ENCODE results near the gene CLMP.
"Not testable (repeated sequence)": the region's sequence is repeated elsewhere in the genome, so short reads cannot be mapped to it uniquely, and the experiment has no call there.

CLMP gene

GRCh38 chr11:123169821-123170220 is 25.2 kb downstream of the CLMP start:
- no peak for DNase-seq (ENCODE audit: low read depth in 2 of 2, low spot score in 1 of 2)

- no peak for DNase-seq (ENCODE audit: low read depth in 2 of 2, low spot score in 1 of 2)
These were observed 26.0 kb downstream of the CLMP start for GRCh38 chr11:123168955-123169484.

- DNase-seq (ENCODE audit: low read depth in 2 of 2, low spot score in 1 of 2) = no peak
These were observed 26.8 kb downstream of the CLMP start for GRCh38 chr11:123168241-123168640.

- no peak for DNase-seq (ENCODE audit: low read depth in 2 of 2, low spot score in 1 of 2)
These were observed 28.9 kb downstream of the CLMP start for GRCh38 chr11:123166071-123166559.

GRCh38 chr11:123164732-123165450 is 30.2 kb downstream of the CLMP start:
- no peak for DNase-seq (ENCODE audit: low read depth in 2 of 2, low spot score in 1 of 2)

- no peak for DNase-seq (ENCODE audit: low read depth in 2 of 2, low spot score in 1 of 2)
These were observed 31.4 kb downstream of the CLMP start for GRCh38 chr11:123163621-123164020.

GRCh38 chr11:123161376-123162030 is 33.5 kb downstream of the CLMP start:
- DNase-seq (ENCODE audit: low read depth in 2 of 2, low spot score in 1 of 2) = no peak

- no peak for DNase-seq (ENCODE audit: low read depth in 2 of 2, low spot score in 1 of 2)
These were observed 35.7 kb downstream of the CLMP start for GRCh38 chr11:123159183-123159857.

- DNase-seq (ENCODE audit: low read depth in 2 of 2, low spot score in 1 of 2) = no peak
These were observed 36.7 kb downstream of the CLMP start for GRCh38 chr11:123158033-123159003.

- no peak for DNase-seq (ENCODE audit: low read depth in 2 of 2, low spot score in 1 of 2)
These were observed 42.1 kb downstream of the CLMP start for GRCh38 chr11:123152951-123153350.

- not testable (repeated sequence) for DNase-seq (ENCODE audit: low read depth in 2 of 2, low spot score in 1 of 2)
These were observed 42.7 kb downstream of the CLMP start for GRCh38 chr11:123152346-123152745.

- DNase-seq (ENCODE audit: low read depth in 2 of 2, low spot score in 1 of 2) = no peak
These were observed 43.3 kb downstream of the CLMP start for GRCh38 chr11:123151796-123152195.

GRCh38 chr11:123151366-123151765 is 43.7 kb downstream of the CLMP start:
- no peak for DNase-seq (ENCODE audit: low read depth in 2 of 2, low spot score in 1 of 2)

GRCh38 chr11:123150882-123151281 is 44.2 kb downstream of the CLMP start:
- no peak for DNase-seq (ENCODE audit: low read depth in 2 of 2, low spot score in 1 of 2)

- DNase-seq (ENCODE audit: low read depth in 2 of 2, low spot score in 1 of 2) = no peak
These were observed 46.1 kb downstream of the CLMP start for GRCh38 chr11:123148965-123149364.

- DNase-seq (ENCODE audit: low read depth in 2 of 2, low spot score in 1 of 2) = no peak
These were observed 49.4 kb downstream of the CLMP start for GRCh38 chr11:123145661-123146060.

GRCh38 chr11:123145220-123145619 is 49.8 kb downstream of the CLMP start:
- no peak for DNase-seq (ENCODE audit: low read depth in 2 of 2, low spot score in 1 of 2)

GRCh38 chr11:123144707-123145106 is 50.3 kb downstream of the CLMP start:
- DNase-seq (ENCODE audit: low read depth in 2 of 2, low spot score in 1 of 2) = no peak

- no peak for DNase-seq (ENCODE audit: low read depth in 2 of 2, low spot score in 1 of 2)
These were observed 51.1 kb downstream of the CLMP start for GRCh38 chr11:123143921-123144320.

- no peak for DNase-seq (ENCODE audit: low read depth in 2 of 2, low spot score in 1 of 2)
These were observed 51.6 kb downstream of the CLMP start for GRCh38 chr11:123143476-123143875.

- DNase-seq (ENCODE audit: low read depth in 2 of 2, low spot score in 1 of 2) = no peak
These were observed 55.8 kb downstream of the CLMP start for GRCh38 chr11:123139206-123139605.
